Kidney capillary endothelial cell (primary cell): ENCODE results near the gene GPBP1.
"Not testable (repeated sequence)": the region's sequence is repeated elsewhere in the genome, so short reads cannot be mapped to it uniquely, and the experiment has no call there.

ENCODE experiments used
- DNase-seq: peaks from one replicate; pipeline ENCODE4 v3.0.0-alpha.2; 2018; ENCODE audit warnings: low spot score

Gene GPBP1

DNA sequence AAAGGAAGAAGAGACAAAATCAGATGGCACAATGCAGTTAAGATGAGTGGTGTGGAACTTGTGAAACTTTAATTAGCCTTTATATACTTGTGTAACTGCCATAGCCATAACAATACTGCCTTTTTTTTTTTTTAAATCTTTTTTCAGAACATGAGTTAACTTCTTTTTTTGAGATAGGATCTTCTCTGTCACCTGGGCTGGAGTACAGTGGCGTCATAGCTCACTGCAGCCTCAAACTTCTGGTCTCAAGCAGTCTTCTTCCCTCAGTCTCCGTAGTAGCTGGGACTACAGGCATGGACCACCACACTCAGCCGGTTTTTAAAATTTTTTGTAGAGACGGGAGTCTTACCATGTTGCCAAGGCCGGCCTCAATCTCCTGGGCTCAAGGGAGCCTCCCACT, 37.2 kb downstream of the GPBP1 start:
- DNase-seq, result no peak

DNA sequence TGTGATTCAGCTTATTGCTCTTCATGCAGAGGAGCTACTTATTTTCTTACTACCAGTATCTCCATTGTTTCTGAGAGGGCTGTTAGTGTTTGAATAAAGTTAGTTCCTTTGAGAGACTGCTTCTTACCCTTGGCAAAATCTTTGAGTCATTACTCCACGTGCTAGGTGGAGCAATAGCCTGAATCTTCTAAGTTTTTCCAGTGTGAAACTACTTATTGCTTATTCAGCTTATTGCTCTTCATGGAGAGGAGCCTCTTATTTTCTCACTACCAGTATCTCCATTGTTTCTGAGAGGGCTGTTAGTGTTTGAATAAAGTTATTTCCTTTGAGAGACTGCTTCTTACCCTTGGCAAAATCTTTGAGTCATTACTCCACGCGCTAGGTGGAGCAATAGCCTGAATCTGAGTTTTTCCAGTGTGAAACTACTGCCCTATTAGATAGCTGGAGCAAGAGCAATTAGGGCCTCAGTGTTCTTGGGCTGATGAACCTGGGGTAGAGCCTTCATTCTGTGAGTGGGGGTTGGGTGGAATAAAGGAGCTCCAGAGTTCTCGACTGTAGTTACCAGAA, 41.9 kb downstream of the GPBP1 start:
- DNase-seq, result no peak

DNA sequence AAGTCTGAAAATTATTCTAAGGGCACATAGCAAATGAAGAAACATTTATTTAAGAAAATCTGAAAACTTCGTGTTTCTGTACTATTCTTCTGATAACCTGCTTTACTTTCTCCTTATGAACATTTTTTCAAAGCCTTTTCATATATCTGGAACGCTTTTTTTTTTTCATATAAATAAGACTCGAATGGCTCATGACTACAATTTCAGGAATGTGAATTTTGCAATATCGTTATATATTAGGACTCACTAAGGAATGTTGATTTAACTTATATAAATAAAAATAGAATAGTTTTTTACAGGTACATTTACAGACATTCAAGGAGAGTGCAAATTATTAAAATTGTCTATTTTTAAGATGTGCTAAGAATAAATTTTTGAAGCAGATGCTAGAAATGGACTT, 42.9 kb downstream of the GPBP1 start:
- no peak for DNase-seq

DNA sequence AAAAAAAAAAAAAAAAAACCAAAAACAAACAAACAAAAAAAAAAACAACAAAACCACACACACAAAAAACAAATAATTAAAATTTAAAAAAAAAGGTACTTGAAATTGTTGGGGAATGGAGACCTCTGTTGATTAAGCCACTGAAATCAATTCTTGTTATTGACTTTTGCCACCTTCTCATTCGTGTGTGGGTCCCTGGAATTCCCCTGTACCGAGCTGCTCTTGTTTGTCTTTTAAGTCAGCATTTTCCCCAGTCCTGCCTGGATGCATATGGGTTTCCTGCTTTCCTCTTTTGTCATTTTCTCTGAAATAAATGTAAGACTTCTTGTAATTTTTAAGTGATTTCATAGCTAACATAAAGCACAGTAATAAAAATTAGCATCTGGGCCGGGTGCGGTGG, 45.5 kb downstream of the GPBP1 start:
- DNase-seq, result no peak

DNA sequence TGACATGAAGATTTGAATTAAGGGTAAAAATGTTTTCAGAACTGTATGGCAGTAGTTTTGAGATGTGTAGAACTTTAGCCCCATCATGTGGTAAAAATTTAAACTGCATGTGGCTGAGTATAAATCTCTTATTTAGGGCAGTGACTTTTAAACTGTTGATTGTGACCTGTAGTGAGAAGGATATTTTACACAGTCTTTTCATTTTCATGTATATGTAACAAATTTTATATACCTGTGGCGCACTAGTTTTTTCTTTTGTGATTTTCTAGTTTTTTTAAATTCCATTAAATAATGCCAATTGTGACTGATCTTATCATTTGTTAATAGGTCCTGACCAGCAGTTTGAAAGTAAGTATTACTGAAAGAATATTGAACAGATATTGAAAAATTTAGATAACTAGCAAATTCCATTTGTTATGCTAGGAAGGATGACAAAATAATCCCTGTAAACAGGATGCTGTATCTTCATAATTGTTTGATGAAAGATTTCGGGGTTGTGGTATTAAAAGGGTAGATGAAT, 47.2 kb downstream of the GPBP1 start:
- peak; percentile 57 for DNase-seq

DNA sequence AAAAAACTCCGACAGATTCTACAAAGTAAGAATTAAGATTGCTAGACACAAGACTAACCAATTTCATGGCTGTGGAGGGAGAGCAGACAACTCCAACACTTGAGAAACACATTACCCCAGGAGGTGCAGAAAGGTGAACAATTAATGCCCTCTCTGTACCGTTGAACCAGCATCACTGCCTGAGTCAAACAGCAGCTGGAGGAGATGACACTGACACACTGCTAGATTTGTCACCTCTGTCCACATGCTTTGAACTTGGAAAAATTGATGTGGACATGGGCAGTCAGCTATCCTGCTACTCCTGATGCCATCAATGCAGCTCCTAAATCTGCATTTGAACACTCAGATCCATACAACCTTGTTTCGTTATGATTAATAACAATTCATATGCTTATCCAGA, 51.7 kb downstream of the GPBP1 start:
- no peak for DNase-seq

DNA sequence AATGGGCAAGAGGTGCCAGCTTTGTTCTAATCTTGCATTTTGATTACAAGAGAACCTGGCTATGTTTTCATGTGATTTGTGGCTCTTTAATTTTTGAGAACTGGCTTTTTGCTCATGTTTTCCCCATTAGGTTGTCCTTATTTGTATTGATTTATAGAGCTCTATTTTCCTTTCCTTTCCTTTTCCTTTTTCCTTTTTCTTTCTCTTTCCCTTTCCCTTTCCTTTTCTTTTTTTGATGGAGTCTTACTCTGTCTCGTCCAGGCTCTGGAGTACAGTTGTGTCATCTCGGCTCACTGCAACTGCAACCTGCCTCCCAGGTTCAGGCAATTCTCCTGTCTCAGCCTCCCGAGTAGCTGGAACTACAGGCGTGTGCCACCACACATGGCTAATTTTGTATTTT, 55.5 kb downstream of the GPBP1 start:
- DNase-seq, result no peak

DNA sequence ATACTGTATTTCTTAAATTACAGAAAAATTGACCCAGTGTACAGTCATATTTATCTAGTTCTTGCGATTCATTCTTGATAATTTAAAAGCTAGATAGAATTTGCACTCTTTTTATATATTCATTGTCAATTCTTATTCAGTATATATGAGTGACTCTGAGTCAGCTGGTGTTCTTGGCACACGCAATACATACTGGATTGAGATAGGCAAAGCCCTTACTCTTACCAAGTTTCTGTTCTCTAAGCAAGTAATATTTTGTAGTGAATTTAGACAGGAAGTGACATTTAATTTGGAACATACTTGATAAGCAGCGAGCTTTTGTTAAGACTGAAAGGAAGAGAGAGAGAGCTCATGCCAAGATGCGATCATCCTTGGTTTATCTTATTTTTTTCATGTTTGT, 57.7 kb downstream of the GPBP1 start:
- no peak for DNase-seq

DNA sequence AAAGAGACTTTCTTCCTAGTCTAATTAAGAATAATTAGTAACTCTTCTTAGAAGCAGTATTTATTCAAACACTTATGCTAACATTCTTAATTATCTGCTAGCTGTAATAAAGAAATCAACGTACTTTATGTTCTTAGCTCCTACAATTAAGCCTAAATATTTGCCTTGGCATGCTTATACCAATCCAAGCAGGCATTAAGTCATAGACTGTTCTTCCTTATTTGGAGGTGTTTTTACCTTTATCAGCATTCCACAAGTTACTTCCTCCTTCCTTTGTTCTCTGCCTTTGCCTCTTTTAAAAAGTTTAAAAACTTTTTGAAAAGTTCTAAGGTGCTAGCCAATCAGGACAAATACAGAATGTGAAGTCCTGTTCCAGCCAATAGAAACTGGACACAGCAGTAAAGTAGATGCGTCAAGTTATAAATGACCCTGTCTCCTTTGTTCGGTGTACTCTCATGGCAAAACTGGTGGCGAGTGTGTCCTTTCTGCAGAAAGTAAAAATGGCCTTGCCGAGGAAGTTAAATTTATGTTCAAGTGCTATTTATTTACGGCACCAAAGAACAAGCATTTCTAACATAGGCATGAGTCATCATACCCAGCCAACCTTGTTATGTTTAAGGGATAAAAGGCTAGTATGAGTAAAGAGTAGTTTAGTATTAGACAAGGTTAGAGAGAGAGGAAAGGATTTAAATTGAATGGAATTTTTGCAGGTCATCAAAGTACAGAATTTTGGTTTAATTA, 58.6 kb downstream of the GPBP1 start:
- no peak for DNase-seq

DNA sequence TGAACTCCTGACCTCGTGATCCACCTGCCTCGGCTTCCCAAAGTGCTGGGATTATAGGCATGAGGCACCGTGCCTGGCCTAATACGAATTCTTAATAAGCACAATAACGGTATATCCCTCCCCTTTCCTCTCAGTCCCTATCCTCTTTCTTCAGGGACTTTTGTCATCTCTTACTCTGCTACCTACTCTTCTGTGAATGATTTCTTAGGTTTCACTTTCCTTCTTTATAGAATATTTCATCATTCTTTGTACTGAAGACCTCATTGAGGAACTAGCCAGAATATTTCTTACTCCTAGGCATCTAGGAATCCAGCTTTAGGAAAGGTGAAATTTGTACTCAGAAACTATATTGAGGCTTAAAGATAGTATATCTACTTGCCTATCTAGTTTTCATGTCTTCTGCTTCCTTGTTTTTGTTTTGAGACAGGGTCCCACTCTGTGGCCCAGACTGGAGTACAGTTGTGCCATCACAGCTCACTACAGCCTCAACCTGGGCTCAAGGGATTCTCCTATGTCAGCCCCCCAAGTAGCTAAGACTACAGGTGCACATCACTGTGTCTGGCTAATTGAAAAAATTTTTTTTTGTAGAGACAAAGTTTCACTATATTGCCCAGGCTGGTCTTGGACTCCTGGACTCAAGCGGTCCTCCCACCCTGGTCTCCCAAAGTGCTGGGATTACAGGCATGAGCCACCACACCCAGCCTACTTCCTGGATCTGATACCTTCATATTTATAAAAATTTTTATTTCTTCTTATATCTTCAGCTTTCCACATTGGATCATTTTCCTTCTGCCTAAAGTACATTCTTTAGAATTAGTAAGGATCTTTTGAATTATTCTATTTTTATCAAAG, 69.7 kb downstream of the GPBP1 start:
- no peak for DNase-seq

DNA sequence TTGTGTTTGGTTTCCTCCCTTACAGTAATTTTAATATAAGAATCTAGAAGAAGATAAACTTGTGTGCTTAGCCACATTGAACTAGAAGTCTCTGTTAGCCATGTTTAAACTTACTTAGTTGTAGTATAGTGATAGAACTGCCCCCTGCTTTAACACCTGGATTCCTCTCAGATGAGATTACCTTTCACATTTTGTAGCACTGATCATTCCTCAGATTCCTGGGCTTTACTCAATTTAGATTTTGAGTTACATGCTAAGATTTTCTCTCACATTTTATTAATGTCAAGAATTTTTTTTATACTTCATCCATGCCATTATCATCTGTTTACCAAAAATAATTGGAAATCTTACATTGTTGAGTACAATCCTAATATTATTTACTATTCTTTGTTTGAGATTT, 70.5 kb downstream of the GPBP1 start:
- DNase-seq, result no peak

DNA sequence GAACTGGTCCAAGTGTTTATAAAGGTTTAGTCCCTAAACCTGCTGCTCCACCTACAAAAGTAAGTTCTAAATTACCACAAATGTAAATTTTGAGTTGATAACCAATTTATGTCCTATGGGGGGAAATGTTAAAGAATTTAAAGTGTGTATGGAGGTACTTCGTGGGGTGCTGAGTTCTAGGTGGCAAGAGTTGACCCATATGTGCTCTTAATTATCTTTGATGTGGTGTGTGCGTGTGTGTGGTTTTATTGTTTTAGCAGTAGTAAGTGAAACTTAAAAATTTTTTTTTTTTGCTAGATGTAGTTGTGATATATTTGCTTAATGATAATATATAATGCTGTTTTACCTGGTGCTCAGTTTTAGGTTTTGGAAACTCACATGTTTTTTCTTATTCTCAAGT, 72.6 kb downstream of the GPBP1 start:
- DNase-seq, result no peak

DNA sequence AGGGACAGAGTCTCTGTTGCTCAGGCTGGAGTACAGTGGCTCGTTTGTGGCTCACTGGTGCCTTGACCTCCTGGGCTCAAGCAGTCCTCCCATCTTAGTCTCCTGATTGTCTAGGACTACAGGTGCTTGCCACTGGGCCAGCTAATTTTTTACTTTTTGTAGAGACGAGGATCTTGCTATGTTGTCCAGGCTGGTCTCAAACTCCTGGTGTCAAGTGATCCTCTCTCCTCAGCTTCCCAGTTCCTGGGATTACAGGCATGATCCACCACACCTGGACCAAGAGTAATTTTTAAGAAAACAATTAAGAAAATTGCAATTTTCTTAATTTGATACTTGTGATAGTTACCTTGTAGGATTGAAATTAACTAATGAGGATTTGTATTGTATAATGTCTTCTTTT, 73.9 kb downstream of the GPBP1 start:
- DNase-seq, result no peak

DNA sequence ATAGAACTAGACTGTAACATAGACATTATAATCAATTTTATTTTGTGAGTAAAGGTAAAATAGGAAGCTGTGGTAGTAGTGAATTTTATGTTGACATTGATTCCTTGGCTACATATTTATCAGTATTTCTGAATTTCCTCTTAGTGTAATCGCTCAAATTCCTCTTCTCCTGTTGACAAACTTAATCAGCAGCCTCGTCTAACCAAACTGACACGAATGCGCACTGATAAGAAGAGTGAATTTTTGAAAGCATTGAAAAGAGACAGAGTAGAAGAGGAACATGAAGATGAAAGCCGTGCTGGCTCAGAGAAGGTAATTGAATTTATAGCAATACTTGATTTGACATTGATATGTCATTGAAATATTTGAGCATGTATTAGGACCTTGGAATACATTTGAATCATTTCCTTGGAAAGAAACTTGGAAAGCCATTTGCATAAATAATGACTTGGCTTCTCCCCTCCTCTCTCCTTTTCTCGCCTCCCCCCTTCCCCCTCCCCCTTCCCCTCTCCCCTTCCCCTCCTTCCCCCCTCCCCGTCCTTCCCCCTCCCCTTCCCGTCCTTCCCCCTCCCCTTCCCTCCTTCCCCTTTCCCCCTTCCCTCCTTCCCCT, 75.5 kb downstream of the GPBP1 start:
- no peak for DNase-seq

DNA sequence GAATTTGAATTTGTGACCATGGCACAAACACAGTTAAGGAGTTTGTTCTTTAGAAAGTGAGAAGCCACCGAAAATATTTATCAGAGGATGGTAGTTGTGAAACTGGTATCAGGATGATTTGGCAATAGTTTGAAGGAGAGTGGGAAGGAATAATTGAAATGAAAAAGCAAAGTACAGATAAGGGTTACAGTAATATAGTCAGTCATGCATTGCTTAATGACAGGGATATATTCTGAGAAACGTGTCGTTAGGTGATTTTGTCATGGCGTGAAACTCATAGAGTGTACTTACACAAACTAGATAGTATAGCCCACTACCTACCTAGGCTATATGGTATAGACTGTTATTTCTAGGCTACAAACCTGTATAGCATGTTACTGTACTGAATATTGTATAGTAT, 84.2 kb downstream of the GPBP1 start:
- no peak for DNase-seq

DNA sequence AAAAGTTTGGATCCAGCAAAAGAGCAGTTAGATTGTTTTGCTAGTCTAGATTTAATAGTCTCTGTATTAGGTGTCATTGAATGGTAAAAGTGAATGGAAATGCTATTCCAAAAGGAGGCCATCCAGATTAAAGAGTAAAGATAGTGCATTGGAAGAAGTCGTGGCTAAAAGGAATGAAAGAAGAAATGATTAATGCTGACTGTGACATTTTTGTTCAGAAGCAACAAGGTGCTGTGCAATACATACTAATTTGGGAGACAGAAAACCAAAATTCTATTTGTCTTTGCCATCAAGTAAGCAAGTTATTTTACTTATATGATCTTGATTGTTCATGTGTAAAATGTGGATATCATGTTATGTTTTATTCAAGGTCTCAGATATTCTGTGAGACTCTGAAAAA, 85.1 kb downstream of the GPBP1 start:
- DNase-seq, result no peak

DNA sequence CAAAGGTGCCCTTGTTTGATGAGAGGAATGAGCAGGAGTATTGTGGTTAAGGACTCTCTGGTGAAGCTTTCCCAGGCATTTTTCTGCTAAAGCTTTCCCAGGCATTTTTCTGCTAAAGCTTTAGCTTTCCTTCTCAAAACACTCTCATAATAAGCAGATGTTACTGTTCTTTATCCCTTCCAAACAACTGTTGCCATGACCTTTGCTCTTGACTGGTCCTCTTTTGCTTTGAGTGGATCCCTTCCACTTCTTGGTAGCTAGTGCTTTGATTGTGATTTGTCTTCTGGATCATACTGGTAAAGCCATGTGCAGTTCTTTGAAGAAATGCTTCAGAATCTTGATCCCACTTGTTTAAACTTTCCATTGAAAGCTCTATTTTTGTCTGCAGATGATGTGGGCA, 85.8 kb downstream of the GPBP1 start:
- DNase-seq, result no peak

DNA sequence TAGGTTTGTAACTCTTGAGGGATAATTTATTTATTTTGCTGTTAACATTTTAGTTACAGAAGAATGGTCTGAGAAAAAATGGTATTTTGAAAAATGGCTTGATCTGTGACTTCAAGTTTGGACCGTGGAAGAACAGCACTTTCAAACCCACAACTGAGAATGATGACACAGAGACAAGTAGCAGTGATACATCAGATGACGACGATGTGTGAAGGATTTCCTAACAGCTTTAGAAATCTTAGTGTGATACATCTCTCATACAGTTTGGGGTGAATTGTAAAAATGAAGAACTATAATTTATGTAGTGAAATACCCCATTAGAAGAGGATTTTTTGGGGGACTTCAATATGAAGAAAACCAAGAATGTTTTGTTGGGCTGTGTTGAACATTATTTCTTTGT, 88.7 kb downstream of the GPBP1 start:
- no peak for DNase-seq

DNA sequence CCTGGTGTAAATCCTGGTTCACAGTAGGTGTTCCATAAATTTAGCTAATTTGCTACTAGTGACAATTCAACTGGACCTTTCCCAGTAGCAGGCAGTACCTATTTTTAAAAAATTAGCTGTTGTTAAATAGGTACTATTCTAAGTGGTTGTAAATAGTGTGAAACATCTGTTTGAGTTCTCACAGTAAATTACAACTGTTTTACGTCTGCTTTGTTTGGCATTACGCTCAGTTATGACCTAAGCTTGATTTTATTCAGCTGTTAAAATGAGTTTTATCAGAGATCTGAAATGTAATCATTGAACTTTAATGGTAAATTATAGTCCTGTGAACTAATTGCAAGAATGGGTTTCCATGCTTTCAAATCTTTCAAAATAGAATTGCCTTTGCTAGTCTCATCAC, 93.9 kb downstream of the GPBP1 start:
- no peak for DNase-seq

DNA sequence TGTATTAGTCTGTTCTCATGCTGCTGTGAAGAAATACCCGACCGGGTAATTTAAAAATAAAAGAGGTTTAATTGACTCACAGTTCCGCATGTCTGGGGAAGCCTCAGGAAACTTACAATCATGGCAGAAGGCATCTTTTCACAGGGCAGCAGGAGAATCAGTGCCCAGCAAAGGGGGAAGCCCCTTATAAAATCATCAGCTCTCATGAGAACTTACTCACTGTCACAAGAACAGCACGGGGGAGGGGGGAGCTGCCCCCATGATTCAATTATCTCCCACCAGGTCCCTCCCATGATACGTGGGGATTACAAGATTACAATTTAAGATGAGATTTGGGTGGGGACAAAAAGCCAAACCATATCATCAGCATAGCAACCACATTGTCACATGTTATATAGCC, 102.5 kb downstream of the GPBP1 start:
- no peak for DNase-seq

DNA sequence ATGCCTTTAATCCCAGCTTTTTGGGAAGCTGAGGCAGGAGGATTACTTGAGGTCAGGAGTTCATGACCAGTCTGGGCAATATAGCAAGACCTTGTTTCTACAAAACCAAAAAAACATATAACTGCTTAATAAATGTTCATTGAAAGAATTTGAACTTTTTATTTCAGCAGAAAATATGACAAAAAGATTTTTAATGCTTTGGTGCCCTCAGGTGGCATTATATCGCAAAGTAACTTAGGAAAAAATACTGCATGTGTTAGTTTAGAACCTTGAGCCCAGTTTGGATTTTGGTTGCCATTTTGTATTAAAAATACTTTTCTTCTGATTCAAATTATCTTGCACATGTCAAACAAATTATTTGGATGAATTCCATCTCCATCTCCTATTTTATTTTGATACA, 103.2 kb downstream of the GPBP1 start:
- DNase-seq, result peak; percentile 26

DNA sequence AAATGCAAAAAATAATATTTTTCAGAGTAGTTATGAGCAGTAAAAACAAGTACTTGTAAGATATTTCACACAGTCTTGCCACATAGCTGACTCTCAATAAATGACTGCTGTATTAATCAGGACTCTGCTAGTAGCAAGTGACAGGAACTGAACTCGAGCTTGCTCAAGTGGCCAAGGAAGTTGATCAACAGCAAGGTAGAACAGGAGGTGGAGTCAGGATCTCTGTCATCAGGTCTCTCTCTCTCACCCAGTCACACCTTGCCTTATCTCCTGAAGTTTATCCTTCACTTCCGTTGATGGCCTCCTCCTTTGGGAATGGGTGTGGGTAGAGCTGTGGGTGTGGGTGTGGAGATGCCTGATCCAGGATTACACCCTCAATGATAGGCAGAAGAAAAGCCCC, 107.0 kb downstream of the GPBP1 start:
- DNase-seq, result no peak

DNA sequence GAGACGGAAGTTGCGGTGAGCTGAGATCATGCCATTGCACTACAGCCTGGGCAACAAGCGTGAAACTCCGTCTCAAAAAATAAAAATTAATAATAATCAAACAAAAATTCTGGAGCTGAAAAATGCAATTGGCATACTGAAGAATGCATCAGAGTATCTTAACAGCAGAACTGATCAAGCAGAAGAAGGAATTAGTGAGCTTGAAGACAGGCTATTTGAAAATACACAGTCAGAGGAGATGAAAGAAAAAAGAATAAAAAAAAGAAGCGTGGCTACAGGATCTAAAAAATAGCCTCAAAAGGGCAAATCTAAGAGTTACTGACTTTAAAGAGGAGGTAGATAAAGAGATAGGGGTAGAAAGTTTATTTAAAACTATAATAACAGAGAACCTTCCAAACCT, 111.2 kb downstream of the GPBP1 start:
- DNase-seq, result not testable (repeated sequence)
